Glutamatergic neuron (in vitro differentiated cells): ENCODE results near the gene SGPP2. TPM values are rescaled to one million over a fixed set of nuclear protein-coding genes. Genes with fewer than 3 reads are reported as not detected.

Experiments used
- total RNA-seq: library from RNA; stranded (reverse); fragmentation: NEBNext Ultra II Directional; extraction: Animal tissue kit (Norgen Biotek cat#: 25700); gene quantifications from one replicate; pipeline ENCODE4 v1.2.1, GENCODE V29; 2021; ENCODE audit not compliant: unreplicated experiment

Gene SGPP2
- total RNA-seq, 1 donor from 2014 or later = 2.1 TPM

Other genes starting within 250 kb of the SGPP2 start
- gene PAX3, start 125.5 kb upstream of the SGPP2 start, total RNA-seq = 31.2 TPM
- gene FARSB, start 231.5 kb downstream of the SGPP2 start, total RNA-seq = 18.8 TPM
- gene MOGAT1, start 247.1 kb downstream of the SGPP2 start, total RNA-seq = not detected